DOHH2 (cell line): ENCODE results near the gene VPS26B.

Experiments used
- CTCF ChIP-seq: fragments of 200-600 bp; sonication (generic); IDR thresholded peaks from one replicate; pipeline ENCODE4 v1.5.1; 2014; ENCODE audit warnings: antibody characterized with exemption, mild to moderate bottlenecking, low read depth, low read length; ENCODE audit not compliant: poor library complexity, severe bottlenecking
- EZH2phosphoT487 ChIP-seq: fragments of 200-600 bp; sonication (generic); IDR thresholded peaks from 2 replicates; pipeline ENCODE4 v1.6.1; 2017; ENCODE audit warnings: borderline replicate concordance, mild to moderate bottlenecking, antibody characterized with exemption, low read length, moderate library complexity, mixed read lengths

GRCh38 chr11:134252346-134253187, 28.1 kb downstream of the VPS26B start:
- TF ChIP-seq CTCF (no peak), EZH2phosphoT487 (no peak)
